Osteoblast (primary cell): ENCODE results near the gene FRMPD2. TPM values are rescaled to one million over a fixed set of nuclear protein-coding genes. Genes with fewer than 3 reads are reported as not detected.

Source experiments
- DNase-seq: peaks from one replicate; pipeline ENCODE4 v3.0.0; 2011; ENCODE audit warnings: low spot score, mixed read lengths; ENCODE audit not compliant: insufficient read length; ENCODE audit errors: missing footprints
- H2AFZ ChIP-seq: 2 replicates; pipeline ENCODE4 v1.6.0; 2011; ENCODE audit warnings: mild to moderate bottlenecking, low read length
- H3K27ac ChIP-seq: 2 replicates; pipeline ENCODE4 v1.5.1; 2011; ENCODE audit warnings: mild to moderate bottlenecking, low read depth, low read length, moderate library complexity
- H3K27me3 ChIP-seq: 2 replicates; pipeline ENCODE4 v1.6.0; 2012; ENCODE audit warnings: mild to moderate bottlenecking, control low read depth, inconsistent platforms, low read length, moderate library complexity; ENCODE audit not compliant: insufficient read depth
- H3K36me3 ChIP-seq: 2 replicates; pipeline ENCODE4 v1.5.1; 2011; ENCODE audit warnings: mild to moderate bottlenecking, low read length, control low read depth, moderate library complexity; ENCODE audit not compliant: insufficient read depth
- H3K4me1 ChIP-seq: 2 replicates; pipeline ENCODE4 v1.5.1; 2011; ENCODE audit warnings: mild to moderate bottlenecking, low read length, control low read depth, moderate library complexity; ENCODE audit not compliant: insufficient read depth
- H3K4me2 ChIP-seq: 2 replicates; pipeline ENCODE4 v1.6.0; 2011; ENCODE audit warnings: mild to moderate bottlenecking, low read length; ENCODE audit not compliant: insufficient read depth
- H3K4me3 ChIP-seq: fragments of 200-600 bp; sonication (generic); 3 replicates; pipeline ENCODE4 v1.5.1; 2012; ENCODE audit warnings: mild to moderate bottlenecking, low read length, inconsistent platforms; ENCODE audit not compliant: insufficient read depth
- H3K79me2 ChIP-seq: 2 replicates; pipeline ENCODE4 v1.6.0; 2012; ENCODE audit warnings: mild to moderate bottlenecking, low read length, control low read depth, inconsistent platforms; ENCODE audit not compliant: insufficient read depth
- H3K9me3 ChIP-seq: 2 replicates; pipeline ENCODE4 v1.5.1; 2011; ENCODE audit warnings: low read depth, low read length, control low read depth
- H4K20me1 ChIP-seq: 2 replicates; pipeline ENCODE4 v1.6.0; 2012; ENCODE audit warnings: mild to moderate bottlenecking, low read length, control low read depth; ENCODE audit not compliant: insufficient read depth
- CTCF ChIP-seq: IDR thresholded peaks from 2 replicates; pipeline ENCODE4 v1.5.1; 2011; ENCODE audit warnings: mild to moderate bottlenecking, low read depth, low read length, moderate library complexity; ENCODE audit errors: extremely low read depth
- total RNA-seq: library from RNA; depleted of rRNA; stranded (reverse); fragments of >200 nt; gene quantifications from 2 replicates; pipeline ENCODE4 v1.2.3, GENCODE V29; 2012

Gene FRMPD2
- total RNA-seq, 1 donor, result not detected

- no peak for DNase-seq
- H3K79me2 ChIP-seq, result no peaks in the 10 kb centered on the region
- no peaks in the 10 kb centered on the region for H3K36me3 ChIP-seq
- no peak overlapping the region for H3K4me2 ChIP-seq
- no peaks in the 10 kb centered on the region for H4K20me1 ChIP-seq
- TF ChIP-seq CTCF, result no peak
- H3K9me3 ChIP-seq, result no peaks in the 10 kb centered on the region
- peaks cover 34% of the 10 kb centered on the region for H3K27me3 ChIP-seq
- no peaks in the 10 kb centered on the region for H3K4me1 ChIP-seq
- no peak overlapping the region for H2AFZ ChIP-seq
- no peak overlapping the region for H3K4me3 ChIP-seq
- H3K27ac ChIP-seq, result no peak overlapping the region
Measured at GRCh38 chr10:48299692-48300091, 25.2 kb upstream of the FRMPD2 start.

- H2AFZ ChIP-seq, result no peak overlapping the region
Measured at GRCh38 chr10:48299066-48299465, 24.6 kb upstream of the FRMPD2 start.

GRCh38 chr10:48296576-48297098 is 22.1 kb upstream of the FRMPD2 start:
- no peaks in the 10 kb centered on the region for H3K4me1 ChIP-seq
- no peak for TF ChIP-seq CTCF
- no peak overlapping the region for H3K4me3 ChIP-seq
- H3K9me3 ChIP-seq, result no peaks in the 10 kb centered on the region
- no peaks in the 10 kb centered on the region for H3K36me3 ChIP-seq
- H3K27me3 ChIP-seq, result peaks cover 44% of the 10 kb centered on the region
- no peak overlapping the region for H2AFZ ChIP-seq
- H4K20me1 ChIP-seq, result no peaks in the 10 kb centered on the region
- no peak for DNase-seq
- no peaks in the 10 kb centered on the region for H3K79me2 ChIP-seq
- no peak overlapping the region for H3K27ac ChIP-seq
- H3K4me2 ChIP-seq, result no peak overlapping the region

More at GRCh38 chr10:48299066-48299465, 24.6 kb upstream of the FRMPD2 start:
- Histone ChIP-seq H3K27ac (no peak overlapping the region), H3K79me2 (no peaks in the 10 kb centered on the region), H3K9me3 (no peaks in the 10 kb centered on the region), H3K27me3 (peaks cover 39% of the 10 kb centered on the region), H4K20me1 (no peaks in the 10 kb centered on the region), H3K4me1 (no peaks in the 10 kb centered on the region), H3K4me3 (no peak overlapping the region), H3K36me3 (no peaks in the 10 kb centered on the region), H3K4me2 (no peak overlapping the region)
- DNase-seq, result no peak
- no peak for TF ChIP-seq CTCF

GRCh38 chr10:48294431-48294830 is 19.9 kb upstream of the FRMPD2 start:
- Histone ChIP-seq H3K79me2 (no peaks in the 10 kb centered on the region), H3K27ac (no peak overlapping the region), H2AFZ (no peak overlapping the region), H3K4me2 (no peak overlapping the region), H4K20me1 (no peaks in the 10 kb centered on the region), H3K4me3 (no peak overlapping the region), H3K27me3 (peaks cover 40% of the 10 kb centered on the region), H3K4me1 (no peaks in the 10 kb centered on the region), H3K36me3 (no peaks in the 10 kb centered on the region), H3K9me3 (no peaks in the 10 kb centered on the region)
- TF ChIP-seq CTCF, result no peak
- no peak for DNase-seq
